NCI-H345 treated with DMSO at 0.1 percent for 48 hours (cell line): ENCODE results near the gene TBC1D16.

Source experiments
- DNase-seq: peaks from one replicate; lab custom pipeline; 2025; ENCODE audit not compliant: unreplicated experiment; lab: John Stamatoyannopoulos, UW

Gene TBC1D16

DNA sequence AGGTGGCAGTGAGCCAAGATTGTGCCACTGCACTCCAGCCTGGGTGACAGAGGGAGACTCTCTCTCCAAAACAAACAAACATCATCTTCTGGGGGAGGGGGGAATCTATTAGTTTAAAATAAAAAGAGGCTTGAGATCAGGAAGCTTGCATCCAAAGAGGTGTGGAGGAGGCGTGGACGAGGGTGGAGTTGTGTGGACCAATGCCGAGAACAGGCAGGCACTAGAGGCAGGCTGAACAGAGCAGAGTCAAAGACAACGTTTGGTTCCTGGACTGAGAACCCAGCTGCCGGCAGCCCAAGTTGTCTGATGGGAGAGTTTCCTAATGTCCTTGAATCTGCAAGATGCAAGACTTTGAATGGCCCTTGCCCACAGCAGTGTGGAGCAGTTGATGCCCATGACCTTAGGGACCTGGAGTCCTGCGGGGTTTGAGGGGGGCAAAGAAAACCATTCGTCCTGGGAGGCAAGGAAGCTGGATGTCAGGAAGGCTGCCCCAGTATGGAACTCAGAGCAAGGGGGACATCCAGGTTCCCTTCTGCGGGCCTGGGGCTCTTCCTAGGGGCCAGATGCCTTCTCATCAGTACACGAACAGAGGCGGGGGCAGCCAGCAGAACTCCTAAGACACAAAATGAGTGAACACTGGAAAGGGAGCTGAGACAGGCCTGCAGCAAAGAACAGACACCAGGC, 9.2 kb downstream of the TBC1D16 start:
- DNase-seq = peak; percentile 78

DNA sequence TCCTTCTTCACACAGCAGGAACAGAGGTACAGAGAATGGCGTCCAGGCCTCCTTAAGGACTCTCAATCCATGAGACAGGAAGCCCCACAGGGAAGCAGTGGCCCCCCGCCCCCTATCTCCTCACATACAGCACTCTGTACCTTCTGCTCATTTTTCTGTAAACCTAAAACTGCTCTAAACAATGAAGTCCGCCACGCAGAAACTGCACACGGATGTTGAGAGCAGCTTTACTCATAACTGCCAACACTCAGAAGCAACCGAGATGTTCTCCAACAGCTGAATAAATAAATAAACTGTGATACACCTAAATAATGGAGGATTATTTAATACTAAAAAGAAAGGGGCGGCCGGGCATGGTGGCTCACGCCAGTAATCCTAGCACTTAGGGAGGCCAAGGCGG, 9.9 kb downstream of the TBC1D16 start:
- peak; percentile 66 for DNase-seq

DNA sequence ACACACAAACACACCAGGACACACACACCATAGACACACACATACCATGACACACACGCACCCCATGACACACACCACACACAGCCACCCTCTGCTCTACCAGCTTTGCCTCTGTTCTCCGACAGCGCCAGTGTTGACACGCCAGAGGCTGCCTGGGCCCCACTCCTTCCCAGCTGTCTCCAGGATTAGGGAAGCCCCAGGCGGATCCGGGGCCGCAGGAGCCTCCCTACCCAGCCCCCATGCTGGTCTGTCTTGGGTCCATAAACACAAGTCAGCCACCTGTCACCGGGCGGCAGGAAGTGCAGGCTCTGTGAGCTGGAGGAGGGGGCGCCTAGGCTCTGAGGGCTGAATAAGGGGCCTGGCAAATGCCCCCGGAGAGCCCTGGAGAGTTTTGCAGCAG, 10.5 kb downstream of the TBC1D16 start:
- peak; percentile 74 for DNase-seq

DNA sequence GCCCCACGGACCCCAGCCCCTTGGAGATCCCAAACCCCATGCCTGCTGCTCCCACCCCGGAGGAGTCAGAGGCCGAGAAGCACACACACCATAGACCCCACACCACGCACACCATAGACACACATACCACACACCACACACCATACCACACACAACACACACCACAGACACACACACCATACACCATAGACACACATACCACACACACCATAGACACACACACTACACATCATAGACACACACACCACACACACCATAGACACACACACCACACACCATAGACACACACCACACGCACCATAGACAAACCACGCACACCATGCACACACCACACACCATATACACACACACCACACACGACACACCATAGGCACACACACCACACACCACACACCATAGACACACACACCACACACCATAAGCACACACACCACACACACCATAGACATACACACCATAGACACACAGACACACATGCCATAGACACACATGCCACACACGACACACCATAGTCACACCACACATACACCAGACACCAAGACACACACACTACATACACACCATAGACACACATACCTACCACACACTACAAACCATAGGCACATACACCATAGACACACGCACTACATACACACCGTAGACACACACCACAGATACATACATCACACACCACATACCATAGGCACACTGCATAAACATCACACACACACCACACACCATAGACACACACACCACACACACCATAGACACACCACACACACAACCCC, 11.3 kb downstream of the TBC1D16 start:
- DNase-seq = no peak

DNA sequence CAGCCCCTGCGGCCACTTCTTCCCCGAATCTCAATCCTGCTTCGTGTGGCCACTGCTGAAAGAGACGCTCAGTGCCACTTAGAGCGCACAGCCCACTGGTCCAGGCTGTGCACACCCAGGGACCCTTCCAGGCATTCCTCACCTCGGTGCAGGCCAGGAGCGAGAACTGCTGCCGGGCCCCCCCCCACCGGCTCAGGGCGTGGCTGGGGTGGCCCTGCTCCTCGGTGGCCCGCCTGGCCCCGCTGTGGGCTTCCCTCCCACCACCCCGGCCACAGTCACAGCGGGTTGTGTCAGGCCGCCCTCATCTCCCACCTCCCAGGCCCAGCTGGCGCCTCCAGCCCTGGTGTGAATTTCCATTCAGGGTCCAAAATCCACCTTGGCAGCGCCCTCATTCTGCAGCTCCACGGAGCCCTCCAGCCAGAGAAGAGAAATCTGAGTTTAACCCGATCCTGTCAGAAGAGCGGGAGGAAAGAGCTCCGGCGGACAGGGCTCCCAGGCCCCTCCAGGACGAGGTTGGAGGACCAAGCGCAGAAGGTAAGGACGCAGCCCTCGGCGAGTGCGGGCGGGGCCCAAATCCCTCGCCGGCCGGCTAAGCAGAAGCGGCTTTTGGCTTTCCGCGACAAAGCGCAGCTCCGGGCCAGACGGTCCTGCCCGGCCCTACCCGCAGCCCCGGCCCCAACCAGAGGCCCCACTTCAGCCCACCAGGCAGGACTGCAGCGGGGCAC, 12.0 kb downstream of the TBC1D16 start:
- no peak for DNase-seq

DNA sequence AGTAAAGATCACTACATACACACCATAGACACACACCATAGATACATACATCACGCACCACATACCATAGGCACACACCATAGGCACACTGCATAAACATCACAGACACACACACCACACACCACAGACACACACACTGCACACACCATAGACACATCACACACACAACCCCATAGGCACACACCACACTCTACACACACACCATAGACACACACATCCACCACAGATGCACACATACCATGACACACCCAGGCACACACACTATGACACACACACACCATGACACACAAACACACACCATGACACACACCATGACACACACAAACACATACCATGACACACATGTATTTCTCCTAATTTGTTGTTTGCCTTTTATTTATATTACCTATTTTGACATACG, 14.1 kb downstream of the TBC1D16 start:
- no peak for DNase-seq

DNA sequence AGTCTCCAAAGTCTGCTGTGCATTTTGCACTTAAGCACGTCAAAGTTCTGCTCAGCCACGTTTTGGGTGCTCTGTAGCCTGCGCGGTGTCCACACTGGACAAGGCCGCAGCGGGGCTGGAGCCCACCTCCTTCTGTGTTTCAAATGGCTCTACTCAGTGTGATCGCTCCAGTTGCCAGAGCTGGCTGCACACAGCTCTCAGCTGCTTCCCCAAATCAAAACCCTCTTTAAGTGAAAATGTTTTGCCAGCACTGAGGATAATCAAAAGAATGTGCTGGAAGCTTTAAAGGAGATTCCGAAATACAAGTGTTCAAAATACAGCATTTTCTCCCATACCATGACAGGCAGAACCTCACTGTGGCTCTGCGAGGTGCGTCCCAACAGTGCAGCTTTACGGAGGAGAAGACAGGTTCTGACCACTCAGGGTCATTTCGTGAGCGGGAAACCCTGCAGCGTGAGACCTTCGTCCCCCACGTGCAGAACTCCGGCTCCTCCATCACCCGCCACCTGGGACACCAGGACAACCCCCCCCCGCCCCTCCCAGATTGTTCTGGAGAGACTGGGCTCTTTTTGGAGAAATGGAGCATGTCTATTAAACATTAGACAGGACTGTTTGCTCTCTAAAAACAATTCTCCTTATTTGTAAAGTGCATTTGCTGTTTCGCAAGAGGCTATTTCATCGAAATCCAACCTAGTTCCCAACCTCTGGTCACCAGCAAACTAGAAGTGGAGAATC, 16.6 kb downstream of the TBC1D16 start:
- no peak for DNase-seq

DNA sequence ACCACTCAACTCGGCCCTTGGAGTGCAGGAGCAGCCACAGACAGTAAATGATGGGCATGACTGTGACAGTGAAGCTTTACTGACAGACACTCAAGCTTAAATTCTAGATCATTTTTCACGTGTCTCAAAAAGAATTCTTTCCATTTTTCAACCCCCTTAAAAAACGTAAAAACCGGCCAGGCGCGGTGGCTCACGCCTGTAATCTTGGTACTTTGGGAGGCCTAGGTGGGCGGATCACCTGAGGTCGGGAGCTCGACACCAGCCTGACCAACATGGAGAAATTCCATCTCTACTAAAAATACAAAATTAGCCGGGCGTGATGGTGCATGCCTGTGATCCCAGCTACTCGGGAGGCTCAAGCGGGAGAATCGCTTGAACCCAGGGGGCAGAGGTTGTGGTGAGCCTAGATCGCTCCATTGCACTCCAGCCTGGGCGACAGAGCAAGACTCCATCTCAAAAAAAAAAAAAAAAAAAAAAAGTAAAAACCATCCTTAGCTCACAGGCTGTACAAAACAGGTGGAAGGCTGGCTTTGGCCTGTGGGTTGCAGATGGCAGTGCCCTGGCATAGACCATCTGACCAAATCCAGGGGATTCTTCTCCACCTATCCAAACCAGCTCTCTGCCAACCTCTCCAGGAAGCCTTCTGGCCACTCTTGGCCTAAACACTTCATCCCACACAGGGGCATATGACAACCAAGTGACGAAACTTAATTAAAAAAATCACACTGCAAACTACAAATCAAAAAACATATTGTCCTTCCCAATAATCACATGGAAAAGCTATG, 18.3 kb downstream of the TBC1D16 start:
- DNase-seq = no peak

DNA sequence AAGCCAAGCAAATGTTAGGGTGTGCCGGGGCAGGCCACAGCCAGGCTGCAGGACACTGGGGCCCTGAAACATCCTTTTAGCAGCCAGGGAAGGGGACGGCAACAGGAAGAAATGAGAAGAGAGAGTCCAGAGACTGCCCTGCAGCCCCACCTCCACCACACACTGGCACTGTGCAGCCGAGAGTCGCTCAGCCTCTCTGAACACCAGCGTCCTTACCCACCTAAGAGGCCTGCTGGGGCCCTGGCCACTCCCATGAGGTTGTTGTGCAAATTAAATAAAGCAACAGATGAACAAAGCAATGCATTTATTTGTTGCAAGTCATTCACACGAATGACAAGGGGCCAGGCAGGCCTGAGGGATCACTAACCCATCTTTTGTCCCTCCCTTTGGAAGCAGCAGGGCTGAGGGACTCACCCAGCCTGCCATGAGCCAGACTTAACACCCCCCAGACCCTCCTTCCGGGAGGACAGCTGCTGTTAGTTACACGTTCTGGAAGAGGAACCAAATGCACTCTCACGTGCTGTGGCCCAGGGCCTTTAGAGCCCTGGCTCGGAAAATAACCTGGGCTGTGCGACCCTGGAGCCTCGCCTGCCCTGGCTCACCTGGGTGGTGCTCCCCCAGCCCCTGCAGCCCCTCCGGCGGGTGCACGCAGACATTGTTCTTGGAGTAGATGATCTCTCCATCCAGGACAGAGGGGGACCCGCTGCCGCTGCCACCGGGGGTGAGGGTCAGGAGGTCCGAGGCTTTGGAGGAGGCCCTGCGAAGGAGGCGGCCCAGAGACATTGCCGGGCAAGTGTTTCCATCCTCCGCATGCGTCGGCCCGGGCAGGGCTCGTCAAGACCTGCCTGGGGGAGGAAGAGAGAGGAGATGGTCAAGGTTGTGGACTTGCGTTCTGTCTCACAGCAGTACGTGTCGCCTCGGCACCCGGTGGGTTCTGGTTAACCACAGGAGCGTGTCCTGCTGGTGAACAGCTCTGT, 22.6 kb downstream of the TBC1D16 start:
- DNase-seq = no peak

DNA sequence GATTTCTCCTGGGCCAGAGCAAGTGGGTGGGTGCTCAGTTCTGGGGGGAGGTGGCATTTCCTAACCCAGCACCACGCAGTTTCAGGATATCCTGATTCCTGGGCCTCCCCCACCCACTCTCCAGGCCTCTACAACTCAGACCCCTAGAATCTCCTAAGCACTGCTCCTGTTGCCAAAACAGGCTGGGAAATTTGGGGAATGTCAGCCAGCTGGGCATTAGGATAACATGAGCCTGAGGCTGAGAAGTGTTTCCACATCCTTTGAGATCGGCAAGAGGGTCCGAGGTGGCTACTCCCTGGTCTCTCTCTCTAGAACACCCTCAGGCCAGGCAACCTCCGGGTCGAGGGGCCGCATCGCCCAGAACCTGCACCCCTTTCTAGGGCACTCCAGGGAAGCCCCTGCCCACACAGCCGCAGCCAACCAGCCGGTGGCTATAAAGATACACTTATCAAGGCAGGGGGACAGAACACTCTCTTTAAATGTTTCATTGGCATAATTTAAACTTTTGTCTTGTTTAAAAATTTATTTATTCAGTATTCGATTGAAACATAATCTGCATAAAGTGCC, 23.6 kb downstream of the TBC1D16 start:
- DNase-seq = no peak

DNA sequence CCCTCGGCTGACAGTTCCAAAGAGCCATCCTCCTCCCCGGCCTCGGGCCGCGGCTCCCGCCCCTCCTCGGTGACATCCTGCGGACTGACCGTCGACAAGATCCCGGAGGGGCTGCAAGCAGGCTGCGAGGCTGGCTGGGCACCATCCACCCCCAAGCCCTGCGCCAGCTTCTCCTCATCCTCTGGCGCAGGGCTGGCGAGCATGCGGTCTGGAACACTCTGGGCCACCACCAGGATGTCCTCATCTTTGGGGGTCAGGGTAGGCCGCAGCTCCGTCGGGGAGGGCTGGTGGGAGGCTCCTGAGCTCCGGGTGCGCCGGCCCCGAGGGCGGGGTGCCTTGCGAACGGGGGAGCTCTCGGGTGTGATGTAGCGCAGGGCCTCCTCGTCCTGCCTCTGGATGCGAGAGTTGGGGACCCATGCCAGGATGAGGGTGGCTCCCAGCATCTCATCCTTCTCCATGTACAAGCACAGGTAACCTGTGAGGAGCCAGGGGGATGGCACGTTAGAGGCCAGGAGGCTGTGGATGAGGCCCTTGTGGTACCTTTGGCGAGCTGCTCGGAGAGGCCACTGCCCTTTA, 25.3 kb downstream of the TBC1D16 start:
- DNase-seq = no peak

DNA sequence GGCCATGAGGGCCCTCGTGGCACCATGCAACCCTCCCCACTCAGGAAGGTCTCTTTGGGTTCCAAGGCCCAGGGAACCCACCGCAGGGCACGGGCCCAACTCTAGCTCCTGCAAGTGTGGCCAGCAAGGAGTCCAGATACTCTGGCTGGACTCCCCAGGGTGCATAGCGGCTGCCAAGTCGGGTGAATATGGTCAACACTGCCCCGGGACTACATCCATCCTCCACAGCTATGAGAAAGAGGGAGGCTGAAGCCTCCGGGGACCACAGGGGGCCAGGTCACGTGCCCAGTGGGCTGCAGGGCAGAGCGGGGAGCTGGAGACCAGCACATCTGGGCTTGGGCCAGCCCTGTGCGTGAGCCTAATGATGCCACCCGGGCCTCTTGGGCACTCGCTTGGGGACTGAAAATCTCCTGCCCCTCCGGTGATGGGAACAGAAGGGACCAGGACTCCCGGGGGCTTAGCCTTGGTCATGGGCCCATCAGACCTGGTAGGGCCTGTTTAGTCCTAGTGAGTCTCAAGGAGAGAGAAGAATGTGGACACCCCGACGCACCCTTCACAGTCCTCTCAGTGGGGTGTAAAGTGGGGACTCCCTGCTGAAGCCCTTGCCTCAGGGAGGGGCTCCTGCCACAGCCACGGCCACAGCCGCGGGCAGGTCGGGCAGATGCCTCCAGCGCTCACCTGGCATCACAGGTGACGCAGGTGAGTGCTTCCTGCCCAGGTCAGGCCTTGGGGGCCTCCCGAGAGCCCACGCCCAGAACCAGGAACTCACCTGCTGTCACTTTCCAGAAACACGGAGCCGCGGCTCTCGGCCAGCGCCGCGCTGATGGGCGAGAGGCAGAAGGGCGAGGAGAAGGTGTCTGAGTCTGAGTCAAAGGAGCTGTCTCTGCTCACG, 26.0 kb downstream of the TBC1D16 start:
- no peak for DNase-seq

DNA sequence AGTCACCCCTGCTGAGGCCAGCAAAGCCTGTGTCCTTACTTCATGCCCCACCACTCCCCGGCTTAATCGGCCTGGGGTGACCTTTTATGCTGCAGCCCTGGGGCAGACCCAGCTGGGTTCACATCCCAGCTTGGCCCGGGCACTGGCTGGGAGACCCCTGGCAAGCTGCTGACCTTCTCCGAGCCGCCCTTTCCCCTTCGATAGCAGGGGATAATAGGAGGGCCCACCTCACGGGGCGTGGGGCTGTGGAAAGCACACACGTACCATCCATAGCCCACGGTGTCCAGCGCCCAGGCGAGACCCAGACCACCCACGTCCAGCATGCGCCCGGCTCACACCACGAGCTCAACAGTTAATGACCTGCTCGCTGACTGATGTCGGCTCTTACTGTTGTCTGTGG, 26.8 kb downstream of the TBC1D16 start:
- no peak for DNase-seq

DNA sequence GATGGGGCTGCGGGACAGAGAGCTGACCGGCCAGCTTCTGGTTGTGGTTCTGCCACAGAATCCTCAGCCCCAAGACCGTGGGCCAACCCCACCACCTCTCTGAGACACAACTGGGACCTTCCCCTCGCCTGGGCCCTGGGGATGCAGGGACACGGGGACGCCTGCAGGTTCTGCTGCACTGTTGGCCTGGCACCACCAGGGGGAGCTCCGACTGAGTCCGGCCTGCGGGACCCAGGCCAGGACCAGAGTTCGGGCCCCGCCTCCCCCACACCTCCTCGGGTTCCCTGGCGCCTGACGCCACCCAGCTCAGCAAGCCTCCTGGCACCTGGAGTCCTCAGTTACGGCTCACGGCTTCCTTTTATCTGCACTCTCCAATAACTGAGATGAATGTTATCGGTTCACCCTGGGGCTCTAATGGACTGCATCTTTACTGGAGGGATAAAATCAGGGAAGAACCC, 27.3 kb downstream of the TBC1D16 start:
- DNase-seq = peak; percentile 99

DNA sequence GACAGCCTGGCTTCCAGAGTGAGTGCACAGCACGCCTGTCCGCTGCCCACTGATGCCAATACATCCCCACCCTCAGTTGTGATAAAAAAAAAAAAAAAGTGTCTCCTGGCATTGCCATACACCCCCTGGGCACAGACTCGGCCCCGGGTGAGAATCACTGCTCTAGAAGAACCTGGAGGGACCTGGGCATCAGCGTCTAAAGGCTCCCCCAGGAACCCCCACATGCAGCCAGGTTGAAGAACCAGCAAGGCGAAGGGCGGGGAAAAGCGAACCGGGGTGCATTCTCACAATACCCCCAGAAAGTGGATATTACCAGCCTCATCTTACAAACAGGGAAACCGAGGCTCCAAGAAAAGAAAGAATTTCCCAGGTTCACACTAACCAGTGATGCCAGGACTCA, 27.7 kb downstream of the TBC1D16 start:
- DNase-seq = no peak

DNA sequence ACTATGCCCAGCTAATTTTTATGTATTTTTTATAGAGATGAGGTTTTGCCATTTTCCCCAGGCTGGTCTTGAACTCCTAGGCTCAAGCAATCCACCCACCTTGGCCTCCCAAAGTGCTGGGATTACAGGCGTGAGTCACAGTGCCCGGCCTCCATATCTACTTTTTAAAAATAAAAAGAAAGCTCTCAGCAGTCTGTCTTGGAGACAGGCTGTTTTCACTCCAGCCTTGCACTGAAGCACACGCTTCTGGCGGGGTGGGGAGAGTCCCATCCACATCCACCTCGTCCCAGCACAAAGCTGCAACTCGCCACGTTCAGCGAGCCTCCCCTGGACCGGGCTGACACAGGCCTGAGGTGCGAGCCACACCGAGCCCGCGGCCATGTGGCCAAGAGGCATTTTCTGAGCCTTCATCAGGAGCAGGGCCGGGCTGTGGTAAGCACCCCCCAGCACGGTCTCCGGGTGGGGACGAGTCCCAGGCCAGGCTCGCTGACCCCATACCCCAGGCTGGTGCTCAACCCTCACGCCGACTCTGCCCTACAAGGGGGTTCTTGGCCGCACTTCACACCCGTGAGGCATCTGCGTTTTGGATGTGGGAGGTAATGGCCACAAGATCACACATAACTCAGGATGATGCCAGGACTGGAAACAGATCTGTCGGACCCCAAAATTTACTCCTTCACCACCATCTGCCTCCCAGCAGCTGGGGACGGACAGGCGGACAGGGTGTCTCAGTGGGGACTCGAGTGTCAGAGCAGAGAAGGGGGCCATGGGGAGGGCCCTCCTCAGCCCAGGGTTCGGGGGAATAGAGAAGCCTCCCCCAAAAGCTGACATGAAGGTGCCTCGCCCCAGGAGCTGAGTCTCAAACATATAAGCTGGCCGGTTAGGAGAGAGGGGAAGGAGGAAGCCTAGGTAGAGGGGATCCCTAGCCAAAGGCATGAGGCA, 28.6 kb downstream of the TBC1D16 start:
- no peak for DNase-seq

DNA sequence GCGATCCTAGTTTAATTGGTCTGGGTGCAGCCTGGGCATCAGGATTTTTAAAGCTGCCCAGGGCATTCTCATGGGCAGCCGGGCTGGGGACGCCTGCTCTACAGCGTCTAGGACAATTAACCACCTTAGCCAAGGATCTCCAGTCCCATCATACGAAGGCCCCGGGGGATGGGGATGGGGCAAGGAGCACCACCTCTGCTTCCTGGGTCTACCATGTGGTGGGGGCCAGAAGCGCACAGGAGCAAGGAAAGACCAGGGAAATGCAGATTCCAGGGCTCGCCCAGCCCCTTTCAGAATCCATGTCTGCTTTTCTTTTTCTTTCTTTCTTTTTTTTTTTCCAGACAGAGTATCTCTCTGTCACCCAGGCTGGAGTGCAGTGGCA, 29.3 kb downstream of the TBC1D16 start:
- no peak for DNase-seq
